Prostate gland (tissue), 2 donors: ENCODE results near the gene FOXD4L1. TPM values are rescaled to one million over a fixed set of nuclear protein-coding genes. Genes with fewer than 3 reads are reported as not detected.
"Not testable (repeated sequence)": the region's sequence is repeated elsewhere in the genome, so short reads cannot be mapped to it uniquely, and the experiment has no call there.

Experiments used
- DNase-seq: peaks from one replicate; pipeline ENCODE4 v3.0.0-alpha.2; 2019; ENCODE audit warnings: low spot score
- H3K27ac ChIP-seq, 2 donors: fragments of 200-600 bp; sonication (generic); 2 replicates each; pipeline ENCODE4 v1.5.1; 2017 to 2019
- H3K27me3 ChIP-seq: fragments of 200-600 bp; sonication (generic); replicated peaks from 2 replicates; pipeline ENCODE4 v1.5.1; 2019; ENCODE audit not compliant: insufficient read depth
- H3K36me3 ChIP-seq, 2 donors: fragments of 200-600 bp; sonication (generic); 1 replicate in 1 of 2; 2 replicates in 1 of 2; pipeline versions ENCODE4 v1.5.1 to v1.8.1; 2017 to 2019
- H3K4me1 ChIP-seq: fragments of 200-600 bp; sonication (generic); replicated peaks from 2 replicates; pipeline ENCODE4 v1.5.1; 2019
- H3K4me3 ChIP-seq, 2 donors: fragments of 200-600 bp; sonication (generic); 2 replicates each; pipeline ENCODE4 v1.5.1; 2017 to 2019
- H3K9me3 ChIP-seq: fragments of 200-600 bp; sonication (generic); 2 replicates; pipeline ENCODE4 v1.5.1; 2017
- WGBS: methylation state at CpG from one replicate; pipeline ENCODE4 v1.1.5; 2018; 5-methylcytosine and 5-hydroxymethylcytosine counted together
- intact Hi-C: fragments of 100-400 bp; cut with DNase I; formaldehyde crosslinking; loops from one replicate; pipeline ENCODE4 v1.14.2; 2022
- total RNA-seq, 2 donors: library from RNA; depleted of rRNA; stranded (reverse); fragments of >200 nt; gene quantifications; one replicate each; pipeline ENCODE4 v1.1.0, GENCODE V29; 2016

FOXD4L1 gene
- not detected for total RNA-seq

GRCh38 chr2:113498365-113498764 lies at the start of gene FOXD4L1:
FOXD4L1 (plus strand) TSS chr2:113498665; CDS start chr2:113499257, 592 bp downstream.
- intact Hi-C loops, H3K9me3 ChIP-seq, H3K4me3 ChIP-seq, DNase-seq, H3K27me3 ChIP-seq, H3K36me3 ChIP-seq, H3K4me1 ChIP-seq, H3K27ac ChIP-seq: not testable (repeated sequence)
- WGBS: 92% methylated on average over 2 of the region's 4 CpGs

DNA sequence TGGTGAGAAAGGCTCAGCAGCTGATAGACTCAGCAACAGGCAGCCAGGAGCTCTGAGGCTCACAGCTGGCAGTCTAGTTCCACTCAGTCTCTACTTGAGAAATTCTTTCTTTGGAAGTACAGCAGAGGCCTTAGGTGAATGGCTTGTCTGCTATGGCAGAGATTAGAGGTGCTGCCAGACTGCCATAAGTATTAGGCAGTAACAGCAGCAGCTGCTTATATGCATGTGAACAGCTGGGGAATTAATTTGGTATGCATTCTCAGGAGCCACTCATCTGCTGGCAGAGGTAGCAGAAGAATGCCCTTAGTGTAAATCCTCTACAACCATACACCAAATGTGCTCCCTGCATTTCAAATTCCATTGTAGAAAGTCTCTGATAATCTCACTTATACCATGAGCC lies 32.7 kb upstream of the FOXD4L1 start:
- DNase-seq, H3K9me3 ChIP-seq, H3K4me3 ChIP-seq, intact Hi-C loops, H3K27me3 ChIP-seq, H3K27ac ChIP-seq, H3K36me3 ChIP-seq, H3K4me1 ChIP-seq: not testable (repeated sequence)

GRCh38 chr2:113476688-113477368 lies 21.6 kb upstream of the FOXD4L1 start:
- H3K36me3 ChIP-seq, H3K27ac ChIP-seq, H3K4me1 ChIP-seq, DNase-seq, H3K27me3 ChIP-seq, H3K4me3 ChIP-seq, intact Hi-C loops, H3K9me3 ChIP-seq: not testable (repeated sequence)
- 94% methylated on average over 22 of the region's 24 CpGs for WGBS

GRCh38 chr2:113496527-113496926 lies 1.9 kb upstream of the FOXD4L1 start:
- H3K36me3 ChIP-seq, DNase-seq, H3K4me1 ChIP-seq, intact Hi-C loops, H3K27ac ChIP-seq, H3K27me3 ChIP-seq, H3K4me3 ChIP-seq, H3K9me3 ChIP-seq: not testable (repeated sequence)
- 96% methylated on average over 13 of the region's 13 CpGs for WGBS

DNA sequence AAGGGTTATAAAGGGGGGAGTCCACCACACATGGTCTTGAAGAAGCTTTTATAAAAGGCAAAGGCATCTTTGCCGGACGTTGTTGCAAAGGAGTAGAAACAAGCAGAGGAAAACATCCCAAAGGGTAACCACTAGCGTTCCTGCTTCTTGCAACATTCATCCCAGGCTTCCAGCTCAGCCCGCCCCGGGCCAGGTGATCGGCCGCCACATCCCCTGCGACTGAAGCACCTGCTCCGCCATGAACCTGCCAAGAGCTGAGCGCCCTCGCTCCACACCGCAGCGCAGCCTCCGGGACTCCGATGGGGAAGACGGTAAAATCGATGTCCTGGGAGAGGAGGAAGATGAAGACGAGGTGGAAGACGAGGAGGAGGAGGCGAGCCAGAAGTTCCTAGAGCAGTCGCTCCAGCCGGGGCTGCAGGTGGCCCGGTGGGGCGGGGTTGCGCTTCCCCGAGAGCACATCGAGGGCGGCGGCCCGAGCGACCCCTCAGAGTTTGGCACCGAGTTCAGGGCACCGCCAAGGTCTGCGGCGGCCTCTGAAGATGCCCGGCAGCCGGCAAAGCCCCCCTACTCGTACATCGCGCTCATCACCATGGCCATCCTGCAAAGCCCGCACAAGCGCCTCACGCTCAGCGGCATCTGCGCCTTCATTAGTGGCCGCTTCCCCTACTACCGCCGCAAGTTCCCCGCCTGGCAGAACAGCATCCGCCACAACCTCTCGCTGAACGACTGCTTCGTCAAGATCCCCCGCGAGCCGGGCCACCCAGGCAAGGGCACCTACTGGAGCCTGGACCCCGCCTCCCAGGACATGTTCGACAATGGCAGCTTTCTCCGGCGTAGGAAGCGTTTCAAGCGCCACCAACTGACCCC lies 787 bp downstream of the FOXD4L1 start:
- H3K27me3 ChIP-seq, H3K9me3 ChIP-seq, H3K4me3 ChIP-seq, H3K4me1 ChIP-seq, DNase-seq, intact Hi-C loops, H3K27ac ChIP-seq, H3K36me3 ChIP-seq: not testable (repeated sequence)
- 9% methylated on average over 50 of the region's 62 CpGs for WGBS

- H3K36me3 ChIP-seq, intact Hi-C loops, H3K27ac ChIP-seq, H3K9me3 ChIP-seq, H3K27me3 ChIP-seq, H3K4me1 ChIP-seq, DNase-seq, H3K4me3 ChIP-seq: not testable (repeated sequence)
- WGBS: 6% methylated on average over 22 of the region's 56 CpGs
These were observed 1.6 kb downstream of the FOXD4L1 start for GRCh38 chr2:113499886-113500722.

DNA sequence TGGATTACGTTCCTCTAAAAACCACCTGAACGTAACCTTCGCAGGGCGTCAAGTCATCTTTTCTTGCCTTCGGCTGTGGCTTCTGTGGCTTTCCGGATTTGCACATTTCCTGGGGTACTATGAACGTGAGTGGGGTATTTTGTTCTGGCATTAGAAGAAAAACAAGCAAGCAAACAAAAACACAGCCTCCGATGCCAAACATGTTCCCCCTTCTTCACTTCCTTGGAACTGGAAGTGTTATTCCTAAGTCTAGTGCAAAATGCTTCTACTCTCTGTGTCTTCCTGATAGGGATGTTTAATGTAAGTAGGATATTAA lies 2.2 kb downstream of the FOXD4L1 start:
- 17% methylated on average over 8 of the region's 8 CpGs for WGBS
- H3K27me3 ChIP-seq, H3K27ac ChIP-seq, DNase-seq, intact Hi-C loops, H3K9me3 ChIP-seq, H3K36me3 ChIP-seq, H3K4me1 ChIP-seq, H3K4me3 ChIP-seq: not testable (repeated sequence)

GRCh38 chr2:113502216-113503093 lies 4.0 kb downstream of the FOXD4L1 start:
- H3K36me3 ChIP-seq, H3K27ac ChIP-seq, H3K4me1 ChIP-seq, intact Hi-C loops, H3K27me3 ChIP-seq, DNase-seq, H3K9me3 ChIP-seq: not testable (repeated sequence)
- 4% methylated on average over 56 of the region's 73 CpGs for WGBS
- H3K4me3 ChIP-seq: peak overlapping the region; percentile 14 to 28

GRCh38 chr2:113503094-113504042 lies 4.9 kb downstream of the FOXD4L1 start:
- intact Hi-C loops, H3K27me3 ChIP-seq: not testable (repeated sequence)
- peak; percentile 5 for DNase-seq

GRCh38 chr2:113504081-113504480 lies 5.6 kb downstream of the FOXD4L1 start:
- not testable (repeated sequence) for H3K27me3 ChIP-seq

More at GRCh38 chr2:113503094-113504042, 4.9 kb downstream of the FOXD4L1 start:
- WGBS: 2% methylated on average over 115 of the region's 116 CpGs
- H3K4me3 ChIP-seq: peak overlapping the region; percentile 14 to 28
- not testable (repeated sequence) for H3K36me3 ChIP-seq, H3K9me3 ChIP-seq, H3K4me1 ChIP-seq, H3K27ac ChIP-seq

More at GRCh38 chr2:113504081-113504480, 5.6 kb downstream of the FOXD4L1 start:
- intact Hi-C loops, H3K4me3 ChIP-seq, H3K4me1 ChIP-seq, H3K9me3 ChIP-seq, DNase-seq, H3K36me3 ChIP-seq, H3K27ac ChIP-seq: not testable (repeated sequence)
- WGBS: 9% methylated on average over 18 of the region's 23 CpGs
